SK-N-MC (cell line): Measurements from ENCODE around the gene PRLHR.

ENCODE experiments used
- EZH2 ChIP-seq: fragments of 200-600 bp; sonication (generic); IDR thresholded peaks from one replicate; pipeline ENCODE4 v1.6.1; 2017; ENCODE audit warnings: antibody characterized with exemption
- FOXP2 ChIP-seq: optimal IDR thresholded peaks from 2 replicates; pipeline ENCODE3; 2011; ENCODE audit warnings: mild to moderate bottlenecking, moderate library complexity; ENCODE audit not compliant: insufficient read depth; ENCODE audit errors: extremely low read length, control extremely low read depth
- POLR2AphosphoS5 ChIP-seq: IDR thresholded peaks from 2 replicates; pipeline ENCODE4 v1.6.1; 2012; ENCODE audit warnings: mild to moderate bottlenecking, low read depth, low read length, borderline replicate concordance

DNA sequence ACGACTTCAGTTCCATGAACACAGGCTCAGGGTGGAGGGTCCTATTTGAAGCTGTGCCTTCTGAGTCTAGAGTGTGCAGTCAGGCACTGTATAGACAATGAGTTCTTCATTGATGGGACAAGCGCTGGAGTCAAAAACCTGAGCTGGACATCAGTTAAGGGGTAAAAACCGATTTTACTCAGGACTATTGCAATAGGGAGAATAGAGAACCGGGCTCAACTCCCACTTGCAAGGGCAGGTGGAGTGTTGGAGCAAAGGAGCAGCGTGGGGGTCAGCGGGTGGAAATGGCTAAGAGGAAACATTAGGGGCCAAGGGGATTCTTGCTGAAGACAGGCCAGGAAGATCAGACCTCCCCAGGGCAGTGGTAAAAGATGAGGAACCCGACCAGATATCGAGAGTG, 28.5 kb downstream of the PRLHR start:
- no peak for TF ChIP-seq POLR2AphosphoS5
- no peak for TF ChIP-seq EZH2
- TF ChIP-seq FOXP2: no peak
